ENCODE results near the gene CD164.
"Not testable (repeated sequence)": the region's sequence is repeated elsewhere in the genome, so short reads cannot be mapped to it uniquely, and the experiment has no call there.

Gene CD164

DNA sequence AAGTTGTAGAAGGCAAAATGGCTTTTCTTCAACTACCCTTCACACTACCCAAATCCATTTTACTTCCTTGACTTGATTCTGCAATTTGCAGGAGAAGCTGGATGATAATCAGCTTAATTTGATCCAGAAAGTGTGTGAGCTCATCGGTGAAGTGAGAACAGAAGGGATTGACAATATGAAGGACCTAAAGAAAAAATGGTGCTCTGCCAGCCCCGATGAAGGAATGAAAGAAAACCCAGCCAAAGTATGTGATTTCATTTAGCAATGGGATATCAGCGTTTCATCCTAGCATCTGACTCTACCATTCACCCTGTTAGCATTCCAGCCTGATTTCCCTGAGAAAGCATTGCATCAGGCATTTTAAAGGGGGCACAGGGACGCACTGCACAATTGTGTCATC, 41.5 kb downstream of the CD164 start:
- no peak for DNase-seq

- no peak for DNase-seq
Observed at GRCh38 chr6:109339906-109340678, 42.2 kb downstream of the CD164 start.

GRCh38 chr6:109336221-109336961, 45.9 kb downstream of the CD164 start:
- no peak for DNase-seq

DNA sequence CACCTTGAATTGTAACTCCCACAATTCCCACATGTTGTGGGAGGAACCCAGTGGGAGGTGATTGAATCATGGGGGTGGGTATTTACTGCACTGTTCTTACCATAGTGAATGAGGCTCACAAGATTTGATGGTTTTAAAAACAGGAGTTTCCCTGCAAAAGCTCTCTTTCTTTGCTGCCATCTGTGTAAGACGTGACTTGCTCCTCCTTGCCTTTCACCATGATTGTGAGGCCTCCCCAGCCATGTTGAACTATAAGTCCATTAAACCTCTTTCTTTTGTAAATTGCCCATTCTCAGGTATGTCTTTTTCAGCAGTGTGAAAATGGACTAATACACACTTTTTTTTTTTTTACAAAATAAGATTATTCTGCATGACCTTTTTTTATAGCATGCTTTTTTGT, 48.4 kb downstream of the CD164 start:
- not testable (repeated sequence) for DNase-seq

DNA sequence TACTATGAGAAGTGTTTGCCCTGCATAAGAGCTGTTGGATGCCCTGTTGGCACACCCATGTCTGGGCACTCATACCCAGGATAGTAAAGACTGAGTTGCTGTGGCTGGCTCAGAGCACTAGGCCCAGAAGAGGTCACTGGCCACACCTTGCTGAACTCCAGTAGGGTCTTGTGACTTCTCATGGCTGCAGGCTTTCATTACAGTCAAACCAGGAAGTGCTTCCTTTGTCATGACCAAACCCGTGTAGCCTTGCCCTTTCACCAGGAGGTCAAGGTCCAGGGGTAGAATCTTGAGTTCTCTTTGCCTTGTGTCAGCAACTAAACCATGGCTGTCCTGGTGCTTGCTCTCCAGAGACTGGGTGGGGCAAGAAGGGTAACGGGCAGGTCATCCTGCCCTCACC, 49.5 kb downstream of the CD164 start:
- no peak for DNase-seq

GRCh38 chr6:109331081-109331480, 51.2 kb downstream of the CD164 start:
- no peak for DNase-seq

DNA sequence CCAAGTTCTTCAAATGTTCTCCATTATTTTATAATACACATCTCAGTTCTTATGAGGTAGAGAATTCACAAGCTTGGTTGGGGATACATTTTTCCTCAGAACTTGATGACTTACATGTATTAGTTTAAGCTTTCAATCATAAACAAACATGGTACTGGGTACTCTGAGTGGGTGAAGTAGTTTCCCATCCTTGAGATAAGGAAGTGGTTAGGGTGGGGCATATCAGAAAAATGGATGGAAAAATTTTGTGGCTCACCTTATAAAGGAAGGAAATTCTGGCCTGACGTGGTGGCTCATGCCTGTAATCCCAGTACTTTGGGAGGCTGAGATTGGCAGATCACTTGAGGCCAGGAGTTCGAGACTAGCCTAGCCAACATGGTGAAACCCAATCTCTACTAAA, 52.0 kb downstream of the CD164 start:
- no peak for DNase-seq

GRCh38 chr6:109328629-109329028, 53.6 kb downstream of the CD164 start:
- no peak for DNase-seq

GRCh38 chr6:109327959-109328358, 54.3 kb downstream of the CD164 start:
- DNase-seq = no peak

- no peak for DNase-seq
Observed at GRCh38 chr6:109327491-109327890, 54.8 kb downstream of the CD164 start.

GRCh38 chr6:109326351-109326750, 55.9 kb downstream of the CD164 start:
- no peak for DNase-seq

GRCh38 chr6:109325400-109325801, 56.9 kb downstream of the CD164 start:
- no peak for DNase-seq

DNA sequence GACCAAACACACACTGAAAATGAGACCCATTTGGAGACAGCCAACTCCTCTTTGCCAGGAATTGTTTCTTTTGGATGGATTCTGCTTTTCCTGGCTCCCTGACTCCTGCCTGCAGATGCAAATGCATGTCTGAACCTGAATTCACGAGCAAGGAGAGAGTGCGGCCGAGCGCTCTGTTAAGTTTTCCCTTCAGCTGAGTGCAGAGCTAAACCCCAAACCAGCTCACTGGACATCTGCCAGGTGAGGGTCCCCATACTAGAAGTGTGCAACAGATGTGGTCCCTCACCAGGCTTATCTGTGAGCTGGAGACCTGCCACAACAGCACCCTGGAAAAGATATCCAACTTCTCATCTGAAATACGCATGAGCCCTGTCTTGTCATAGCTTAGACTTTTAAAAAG, 59.0 kb downstream of the CD164 start:
- no peak for DNase-seq

- no peak for DNase-seq
Observed at GRCh38 chr6:109322825-109323224, 59.4 kb downstream of the CD164 start.

GRCh38 chr6:109321752-109322151, 60.5 kb downstream of the CD164 start:
- no peak for DNase-seq

DNA sequence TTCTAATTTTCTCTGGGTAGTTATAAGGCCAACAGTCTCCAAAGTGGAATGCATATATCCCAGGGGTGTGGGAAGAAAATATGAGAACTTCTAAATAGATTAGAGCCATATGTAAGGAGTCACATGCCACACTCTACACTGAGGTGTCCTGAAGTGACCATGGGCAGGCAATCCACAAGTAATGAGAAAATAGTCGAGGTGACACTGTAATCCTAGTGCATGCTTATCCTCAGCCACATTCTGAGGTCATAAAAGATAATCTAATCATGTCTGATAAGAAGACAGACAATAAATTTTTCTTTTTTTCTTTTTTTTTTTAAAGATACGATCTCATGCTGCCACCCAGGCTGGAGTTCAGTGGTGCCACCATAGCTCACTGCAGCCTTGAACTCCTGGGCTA, 62.2 kb downstream of the CD164 start:
- no peak for DNase-seq

GRCh38 chr6:109318328-109318876, 63.9 kb downstream of the CD164 start:
- no peak for DNase-seq

DNA sequence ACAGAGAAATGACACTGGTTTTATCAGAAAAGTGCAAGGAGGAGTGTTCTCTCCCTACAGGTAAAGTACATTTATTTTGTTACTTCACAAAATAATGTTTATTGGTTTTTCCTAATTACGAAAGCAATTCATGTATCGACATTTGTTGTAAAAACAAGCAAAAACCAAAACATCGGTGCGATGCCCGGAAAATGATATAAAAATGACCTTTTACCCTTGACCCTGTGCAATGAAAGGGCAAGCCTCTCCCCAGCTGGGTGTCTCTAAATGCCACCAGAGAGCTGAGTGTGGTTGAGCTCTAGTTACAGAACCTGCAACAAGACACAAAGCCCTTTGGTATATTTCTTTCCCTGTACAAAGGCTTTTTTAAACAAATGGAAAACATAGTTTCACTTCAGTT, 65.4 kb downstream of the CD164 start:
- no peak for DNase-seq

Measured in T-helper 9 cell (primary cell).